Caco-2 (cell line): Measurements from ENCODE around the gene ZNF575. TPM values are rescaled to one million over a fixed set of nuclear protein-coding genes. Genes with fewer than 3 reads are reported as not detected.

Source experiments
- BruUV-seq: library from RNA; stranded (reverse); fragments of 400-500 nt; replicated peaks from 2 replicates; lab custom pipeline; 2021; lab: Mats Ljungman, UMichigan
- CTCF ChIA-PET: fragments of 300-600 bp; sonication (Branson Sonifier 250); formaldehyde crosslinking; loops from one replicate; lab custom pipeline; 2022; ENCODE audit warnings: antibody characterized with exemption; lab: Charles Lee
- POLR2A ChIA-PET: fragments of 300-600 bp; sonication (Branson Sonifier 250); formaldehyde crosslinking; loops from one replicate; lab custom pipeline; 2022; ENCODE audit warnings: antibody characterized with exemption; lab: Charles Lee
- DNase-seq, 2 experiments: peaks; one replicate each; pipeline versions ENCODE4 v3.0.0 to v3.0.0-alpha.2; 2020 to 2022
- H3K27me3 ChIP-seq: replicated peaks from 2 replicates; pipeline ENCODE4 v1.6.0; 2011; ENCODE audit warnings: low read length; ENCODE audit not compliant: control insufficient read depth, insufficient read depth
- H3K36me3 ChIP-seq: 2 replicates; pipeline ENCODE4 v1.5.1; 2011; ENCODE audit warnings: low read length; ENCODE audit not compliant: control insufficient read depth, insufficient read depth
- H3K4me1 ChIP-seq: fragments of 250-450 bp; sonication (Bioruptor Pico); 2 replicates; pipeline ENCODE4 v1.5.1; 2020; ENCODE audit warnings: mild to moderate bottlenecking
- H3K4me3 ChIP-seq: 2 replicates; pipeline ENCODE4 v1.5.1; 2011; ENCODE audit warnings: low read depth, mild to moderate bottlenecking, control low read depth, low read length
- H3K9me3 ChIP-seq: fragments of 250-450 bp; sonication (Bioruptor Pico); 2 replicates; pipeline ENCODE4 v1.5.1; 2020; ENCODE audit warnings: mild to moderate bottlenecking, moderate library complexity
- H3K27ac Mint-ChIP-seq: one replicate; pipeline ENCODE4 v1.8.0; 2022; ENCODE audit warnings: mixed read lengths; ENCODE audit not compliant: unreplicated experiment
- H3K27me3 Mint-ChIP-seq: one replicate; pipeline ENCODE4 v1.8.0; 2022; ENCODE audit warnings: mixed read lengths; ENCODE audit not compliant: insufficient read depth, unreplicated experiment
- H3K36me3 Mint-ChIP-seq: one replicate; pipeline ENCODE4 v1.8.0; 2022; ENCODE audit warnings: mild to moderate bottlenecking, mixed read lengths; ENCODE audit not compliant: insufficient read depth, unreplicated experiment
- H3K4me1 Mint-ChIP-seq: one replicate; pipeline ENCODE4 v1.8.0; 2022; ENCODE audit warnings: low read depth, mixed read lengths; ENCODE audit not compliant: unreplicated experiment
- H3K4me3 Mint-ChIP-seq: one replicate; pipeline ENCODE4 v1.8.0; 2022; ENCODE audit warnings: mild to moderate bottlenecking, moderate library complexity, mixed read lengths; ENCODE audit not compliant: unreplicated experiment
- H3K9me3 Mint-ChIP-seq: one replicate; pipeline ENCODE4 v1.8.0; 2022; ENCODE audit warnings: mixed read lengths; ENCODE audit not compliant: unreplicated experiment
- intact Hi-C: fragments of 100-400 bp; cut with micrococcal nuclease; formaldehyde crosslinking; loops from one replicate; pipeline ENCODE4 v1.10.0; 2022; ENCODE audit not compliant: unreplicated experiment
- total RNA-seq: library from RNA; stranded (reverse); gene quantifications from 2 replicates; pipeline ENCODE4 v1.2.3, GENCODE V29; 2022
- TF ChIP-seq, protein P1 (sequence below), 2 experiments: fragments of 200-600 bp in 1 of 2; IDR thresholded peaks; 1 replicate in 1 of 2; 2 replicates in 1 of 2; pipeline versions ENCODE4 v1.5.1 to v1.8.0; 2011 to 2022; ENCODE audit warnings: antibody characterized with exemption in 1 of 2, control low read depth in 1 of 2, inconsistent platforms in 1 of 2, low read depth in 1 of 2, low read length in 1 of 2, mild to moderate bottlenecking in 1 of 2, moderate library complexity in 1 of 2; ENCODE audit not compliant: insufficient read depth in 1 of 2, severe bottlenecking in 1 of 2, unreplicated experiment in 1 of 2

Gene ZNF575
- total RNA-seq, 1 experiment from 2014 or later = 1.00 TPM

- H3K4me3 ChIP-seq = no peak overlapping the region
- H3K36me3 Mint-ChIP-seq = peaks cover 4% of the 10 kb centered on the region
- TF ChIP-seq, protein P1, sequence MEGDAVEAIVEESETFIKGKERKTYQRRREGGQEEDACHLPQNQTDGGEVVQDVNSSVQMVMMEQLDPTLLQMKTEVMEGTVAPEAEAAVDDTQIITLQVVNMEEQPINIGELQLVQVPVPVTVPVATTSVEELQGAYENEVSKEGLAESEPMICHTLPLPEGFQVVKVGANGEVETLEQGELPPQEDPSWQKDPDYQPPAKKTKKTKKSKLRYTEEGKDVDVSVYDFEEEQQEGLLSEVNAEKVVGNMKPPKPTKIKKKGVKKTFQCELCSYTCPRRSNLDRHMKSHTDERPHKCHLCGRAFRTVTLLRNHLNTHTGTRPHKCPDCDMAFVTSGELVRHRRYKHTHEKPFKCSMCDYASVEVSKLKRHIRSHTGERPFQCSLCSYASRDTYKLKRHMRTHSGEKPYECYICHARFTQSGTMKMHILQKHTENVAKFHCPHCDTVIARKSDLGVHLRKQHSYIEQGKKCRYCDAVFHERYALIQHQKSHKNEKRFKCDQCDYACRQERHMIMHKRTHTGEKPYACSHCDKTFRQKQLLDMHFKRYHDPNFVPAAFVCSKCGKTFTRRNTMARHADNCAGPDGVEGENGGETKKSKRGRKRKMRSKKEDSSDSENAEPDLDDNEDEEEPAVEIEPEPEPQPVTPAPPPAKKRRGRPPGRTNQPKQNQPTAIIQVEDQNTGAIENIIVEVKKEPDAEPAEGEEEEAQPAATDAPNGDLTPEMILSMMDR (IDR thresholded peaks at IDR 0.05; ENCODE audit: insufficient read depth in 1 of 2, low read depth in 1 of 2, low read length in 1 of 2, severe bottlenecking in 1 of 2, unreplicated experiment in 1 of 2) = no peak
- DNase-seq = no peak
- no peaks in the 10 kb centered on the region for H3K4me1 Mint-ChIP-seq
- intact Hi-C loops = no loop called here
- CTCF ChIA-PET = no interaction called here
- no TSS peak for BruUV-seq
- no peaks in the 10 kb centered on the region for H3K9me3 ChIP-seq
- H3K9me3 Mint-ChIP-seq = no peaks in the 10 kb centered on the region
- POLR2A ChIA-PET = no interaction called here
- no peaks in the 10 kb centered on the region for H3K36me3 ChIP-seq
- H3K27me3 Mint-ChIP-seq = peaks cover 7% of the 10 kb centered on the region
- no peak overlapping the region for H3K27ac Mint-ChIP-seq
- no peak overlapping the region for H3K4me3 Mint-ChIP-seq
- H3K27me3 ChIP-seq = no peaks in the 10 kb centered on the region; the same call in 1 of the 2 replicates
- no peaks in the 10 kb centered on the region for H3K4me1 ChIP-seq
Observed at GRCh38 chr19:43582495-43582894, 49.5 kb downstream of the ZNF575 start.

GRCh38 chr19:43584484-43584883 is 51.5 kb downstream of the ZNF575 start:
- no peak overlapping the region for H3K4me3 ChIP-seq
- no peaks in the 10 kb centered on the region for H3K9me3 ChIP-seq
- POLR2A ChIA-PET = interaction anchor here (0.6 kb wide), 1 partner anchor 12 kb away, joined by 3 read pairs; the partner anchor contains the start of genes IRGQ and ZNF576
- H3K27me3 Mint-ChIP-seq = no peaks in the 10 kb centered on the region
- no peaks in the 10 kb centered on the region; the same call in 1 of the 2 replicates for H3K27me3 ChIP-seq
- H3K36me3 ChIP-seq = no peaks in the 10 kb centered on the region
- H3K4me1 ChIP-seq = no peaks in the 10 kb centered on the region
- H3K36me3 Mint-ChIP-seq = peaks cover 4% of the 10 kb centered on the region
- intact Hi-C loops = no loop called here
- BruUV-seq = no TSS peak
- no peaks in the 10 kb centered on the region for H3K9me3 Mint-ChIP-seq
- TF ChIP-seq, protein P1 (IDR thresholded peaks at IDR 0.05; ENCODE audit: insufficient read depth in 1 of 2, low read depth in 1 of 2, low read length in 1 of 2, severe bottlenecking in 1 of 2, unreplicated experiment in 1 of 2) = no peak
- H3K27ac Mint-ChIP-seq = no peak overlapping the region
- no peak overlapping the region for H3K4me3 Mint-ChIP-seq
- DNase-seq = no peak
- no peaks in the 10 kb centered on the region for H3K4me1 Mint-ChIP-seq
- CTCF ChIA-PET = interaction anchor here (0.6 to 1.4 kb wide), 2 partner anchors 10 to 66 kb away, joined by 7 to 8 read pairs; no protein-coding TSS in a partner anchor

Other genes starting within 250 kb of the ZNF575 start
- 0.14 TPM in 1 of 2 replicates, not detected in the other for gene CD177, start 179.5 kb upstream of the ZNF575 start, total RNA-seq
- gene TEX101, start 118.3 kb upstream of the ZNF575 start, total RNA-seq = not detected in 2 replicates
- gene LYPD3, start 67.6 kb upstream of the ZNF575 start, total RNA-seq = 1.3 and 2.2 TPM in 2 replicates
- 33.1 and 35.7 TPM in 2 replicates for gene PHLDB3, start 28.4 kb upstream of the ZNF575 start, total RNA-seq
- gene ETHE1, start 6.0 kb upstream of the ZNF575 start, total RNA-seq = 39.6 and 42.5 TPM in 2 replicates
- gene XRCC1, start 42.3 kb downstream of the ZNF575 start, total RNA-seq = 40.7 and 44.5 TPM in 2 replicates
- 0.30 TPM in 1 of 2 replicates, not detected in the other for gene PINLYP, start 42.6 kb downstream of the ZNF575 start, total RNA-seq
- 27.7 and 30.1 TPM in 2 replicates for gene IRGQ, start 62.9 kb downstream of the ZNF575 start, total RNA-seq
- gene ZNF576, start 63.4 kb downstream of the ZNF575 start, total RNA-seq = 13.2 and 16.9 TPM in 2 replicates
- 0.81 and 1.0 TPM in 2 replicates for gene SRRM5, start 78.9 kb downstream of the ZNF575 start, total RNA-seq
- gene ZNF428, start 86.4 kb downstream of the ZNF575 start, total RNA-seq = 38.9 and 39.5 TPM in 2 replicates
- gene CADM4, start 106.7 kb downstream of the ZNF575 start, total RNA-seq = 10.4 and 13.2 TPM in 2 replicates
- gene PLAUR, start 137.0 kb downstream of the ZNF575 start, total RNA-seq = 2.2 and 3.1 TPM in 2 replicates
- gene IRGC, start 182.9 kb downstream of the ZNF575 start, total RNA-seq = not detected in 2 replicates
- gene SMG9, start 221.8 kb downstream of the ZNF575 start, total RNA-seq = 87.6 and 98.8 TPM in 2 replicates
- 3.0 and 4.0 TPM in 2 replicates for gene KCNN4, start 247.8 kb downstream of the ZNF575 start, total RNA-seq